HEK293 (cell line): ENCODE results near the gene GALNT11.
"Not testable (repeated sequence)": the region's sequence is repeated elsewhere in the genome, so short reads cannot be mapped to it uniquely, and the experiment has no call there.

Experiments
- CTCF ChIP-seq: fragments of 450-650 bp; formaldehyde crosslinking; IDR thresholded peaks from 2 replicates; pipeline ENCODE4 v1.5.1; 2016; ENCODE audit warnings: missing biosample characterization, missing genetic modification characterization
- RBAK ChIP-seq: fragments of 450-650 bp; formaldehyde crosslinking; IDR thresholded peaks from 2 replicates; pipeline ENCODE4 v1.5.1; 2016; ENCODE audit warnings: missing biosample characterization, missing genetic modification characterization
- YY1 ChIP-seq: fragments of 450-650 bp; formaldehyde crosslinking; IDR thresholded peaks from 2 replicates; pipeline ENCODE4 v1.5.1; 2018; ENCODE audit warnings: missing biosample characterization, missing genetic modification characterization
- ZNF202 ChIP-seq: fragments of 450-650 bp; formaldehyde crosslinking; IDR thresholded peaks from 2 replicates; pipeline ENCODE4 v1.5.1; 2016; ENCODE audit warnings: missing biosample characterization, missing genetic modification characterization, borderline replicate concordance
- ZNF350 ChIP-seq: fragments of 450-650 bp; formaldehyde crosslinking; IDR thresholded peaks from 2 replicates; pipeline ENCODE4 v1.5.0; 2017; ENCODE audit warnings: missing biosample characterization, mild to moderate bottlenecking, missing genetic modification characterization

DNA sequence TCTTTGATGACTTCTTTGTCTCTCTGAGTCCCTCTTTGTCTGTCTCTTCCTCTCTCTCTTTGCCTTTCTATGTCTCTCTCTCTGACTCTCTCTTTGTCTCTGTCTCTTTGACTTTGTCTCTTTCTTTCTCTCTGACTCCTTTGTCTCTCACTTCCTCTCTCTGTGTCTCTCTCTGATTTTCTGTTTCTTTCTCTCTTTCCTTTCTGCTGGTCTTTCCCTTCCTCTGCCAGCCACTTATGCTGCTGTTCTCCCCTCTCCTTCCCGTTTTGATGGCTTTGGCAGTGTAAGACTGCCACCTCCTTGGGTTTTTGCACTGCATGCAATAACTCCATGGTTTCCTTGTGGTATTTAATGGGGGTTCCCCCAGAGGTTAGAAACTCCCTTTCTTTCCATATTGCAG lies 5.2 kb downstream of the GALNT11 start:
- TF ChIP-seq CTCF (tag by site-specific recombination); RBAK; YY1 (tag by site-specific recombination); ZNF202; ZNF350 (tag by site-specific recombination): not testable (repeated sequence)
